ENCODE data around the gene SH3TC2. TPM values are rescaled to one million over a fixed set of nuclear protein-coding genes. Genes with fewer than 3 reads are reported as not detected.

The SH3TC2 gene
- total and polyA plus RNA-seq, 10 of the 15 experiments (the other 5 are each of a cell fraction or from before 2014, with no cell fraction given) = not detected

- ATAC-seq (no peak), DNase-seq (ENCODE audit: low read depth, low spot score) (no peak), FAIRE-seq (no peak)
- RAD21 ChIA-PET (ENCODE audit: unreplicated experiment) = no interaction called here
- no peak overlapping the region for H3K4me2 ChIP-seq (ENCODE audit: control insufficient read depth, insufficient read depth)
- POLR2A ChIA-PET = no interaction called here
- no peaks in the 10 kb centered on the region for H3K36me3 ChIP-seq (ENCODE audit: control insufficient read depth in 2 of 2, insufficient read depth in 2 of 2, low read length in 1 of 2)
- no peaks in the 10 kb centered on the region for H3K79me2 ChIP-seq (ENCODE audit: control insufficient read depth, insufficient read depth, low read length)
- no TSS peak for BruUV-seq (replicated peaks)
- TF ChIP-seq PKNOX1 (IDR thresholded peaks at IDR 0.05) (no peak), PAX5 (IDR thresholded peaks at IDR 0.05; ENCODE audit: borderline replicate concordance, low read depth, low read length) (no peak), EP300 (IDR thresholded peaks at IDR 0.05; ENCODE audit: borderline replicate concordance in 1 of 2, control insufficient read depth in 1 of 2, low read depth in 2 of 2, low read length in 2 of 2) (no peak), POLR2A (IDR thresholded peaks at IDR 0.05; ENCODE audit: low read depth, low read length) (no peak)
- H3K9ac ChIP-seq (ENCODE audit: control insufficient read depth, insufficient read depth, low read length) = no peak overlapping the region
- SMC1A ChIA-PET (ENCODE audit: uncharacterized antibody, unreplicated experiment) = interaction anchor here (0.6 to 1.2 kb wide), 2 partner anchors 211 to 340 kb away, joined by 3 read pairs; no protein-coding TSS in a partner anchor
- in situ Hi-C loops (cut with MboI) = no loop called here
- H4K20me1 ChIP-seq (ENCODE audit: control insufficient read depth, insufficient read depth) = no peaks in the 10 kb centered on the region
- CTCF ChIA-PET = interaction anchor here (0.6 to 1.3 kb wide), 5 partner anchors 8 to 758 kb away, joined by 3 to 4 read pairs (median 3); no protein-coding TSS in a partner anchor
- no peaks in the 10 kb centered on the region for H3K9me3 ChIP-seq (replicated peaks; ENCODE audit: control insufficient read depth, insufficient read depth, low read length)
- intact Hi-C loops (cut with micrococcal nuclease; ENCODE audit: unreplicated experiment) = no loop called here
- H2AFZ ChIP-seq (ENCODE audit: control insufficient read depth, low read depth, low read length) = no peak overlapping the region
- H3K4me1 ChIP-seq (ENCODE audit: control insufficient read depth, insufficient read depth, low read length) = no peaks in the 10 kb centered on the region
- no peaks in the 10 kb centered on the region; a peak in 1 of 4 replicates for H3K27me3 ChIP-seq (replicated peaks in 1 of 2; ENCODE audit: control insufficient read depth in 2 of 2, insufficient read depth in 2 of 2, low read length in 1 of 2)
- H3K27ac ChIP-seq (ENCODE audit: control insufficient read depth, insufficient read depth) = no peak overlapping the region
- no peak overlapping the region for H3K4me3 ChIP-seq
- 100% methylated on average over 1 of the region's 1 CpG for WGBS (ENCODE audit: insufficient coverage, insufficient replicate concordance, low lambda C conversion rate, missing lambda C conversion rate)
Observed at GRCh38 chr5:149071216-149071615, 8.4 kb upstream of the SH3TC2 start.

GRCh38 chr5:149069711-149070110 is 6.8 kb upstream of the SH3TC2 start:
- no peaks in the 10 kb centered on the region for H3K4me1 ChIP-seq (ENCODE audit: control insufficient read depth, insufficient read depth, low read length)
- no peak overlapping the region for H2AFZ ChIP-seq (ENCODE audit: control insufficient read depth, low read depth, low read length)
- ChIA-PET POLR2A (no interaction called here), CTCF (no interaction called here), RAD21 (ENCODE audit: unreplicated experiment) (no interaction called here), SMC1A (ENCODE audit: uncharacterized antibody, unreplicated experiment) (no interaction called here)
- WGBS (ENCODE audit: insufficient coverage, insufficient replicate concordance, low lambda C conversion rate, missing lambda C conversion rate) = 6% methylated on average over 2 of the region's 2 CpGs
- no peaks in the 10 kb centered on the region for H3K79me2 ChIP-seq (ENCODE audit: control insufficient read depth, insufficient read depth, low read length)
- DNase-seq (ENCODE audit: low read depth, low spot score) (no peak), ATAC-seq (no peak), FAIRE-seq (no peak)
- no peak overlapping the region for H3K9ac ChIP-seq (ENCODE audit: control insufficient read depth, insufficient read depth, low read length)
- H3K4me3 ChIP-seq = no peak overlapping the region
- no peaks in the 10 kb centered on the region for H4K20me1 ChIP-seq (ENCODE audit: control insufficient read depth, insufficient read depth)
- no peak overlapping the region for H3K4me2 ChIP-seq (ENCODE audit: control insufficient read depth, insufficient read depth)
- no TSS peak for BruUV-seq (replicated peaks)
- H3K36me3 ChIP-seq (ENCODE audit: control insufficient read depth in 2 of 2, insufficient read depth in 2 of 2, low read length in 1 of 2) = no peaks in the 10 kb centered on the region
- in situ Hi-C loops (cut with MboI) = no loop called here
- intact Hi-C loops (cut with micrococcal nuclease; ENCODE audit: unreplicated experiment) = no loop called here
- H3K27ac ChIP-seq (ENCODE audit: control insufficient read depth, insufficient read depth) = no peak overlapping the region
- H3K9me3 ChIP-seq (replicated peaks; ENCODE audit: control insufficient read depth, insufficient read depth, low read length) = no peaks in the 10 kb centered on the region
- H3K27me3 ChIP-seq (replicated peaks in 1 of 2; ENCODE audit: control insufficient read depth in 2 of 2, insufficient read depth in 2 of 2, low read length in 1 of 2) = no peaks in the 10 kb centered on the region; a peak in 1 of 4 replicates
- no peak for TF ChIP-seq MEF2A (IDR thresholded peaks at IDR 0.05; ENCODE audit: insufficient read depth, low read depth, low read length)
- TF ChIP-seq ZNF274 (IDR thresholded peaks at IDR 0.05; ENCODE audit: insufficient read depth, insufficient read length) = no peak
- TF ChIP-seq SMC3 (IDR thresholded peaks at IDR 0.05; ENCODE audit: borderline replicate concordance, low read length) = no peak
- TF ChIP-seq TAF1 (IDR thresholded peaks at IDR 0.05; ENCODE audit: borderline replicate concordance, low read depth, low read length) = no peak
- no peak for TF ChIP-seq YBX1 (IDR thresholded peaks at IDR 0.05)
- no peak for TF ChIP-seq RAD21 (IDR thresholded peaks at IDR 0.05; ENCODE audit: insufficient read depth, low read depth, low read length)
- no peak for TF ChIP-seq POLR2AphosphoS5 (IDR thresholded peaks at IDR 0.05; ENCODE audit: low read length)
- no peak for TF ChIP-seq MTA2 (IDR thresholded peaks at IDR 0.05; ENCODE audit: low read depth)
- no peak for TF ChIP-seq KDM1A (IDR thresholded peaks at IDR 0.05; ENCODE audit: borderline replicate concordance)
- TF ChIP-seq BCL11A (IDR thresholded peaks at IDR 0.05; ENCODE audit: low read depth, low read length) = no peak
- TF ChIP-seq EZH2 (IDR thresholded peaks at IDR 0.05; ENCODE audit: borderline replicate concordance, control insufficient read depth, low read depth, low read length) = no peak

Data from GM12878 (cell line).